HCT116 (cell line): Measurements from ENCODE around the gene ADAMTSL2. TPM values are rescaled to one million over a fixed set of nuclear protein-coding genes. Genes with fewer than 3 reads are reported as not detected.

ENCODE experiments used
- ATAC-seq: fragments of 200-7000 bp; cut with Tn5 transposase; 2 replicates; pipeline ENCODE4 v1.9.1; 2020; ENCODE audit warnings: mild to moderate bottlenecking, moderate library complexity
- BruUV-seq: library from RNA; stranded (reverse); fragments of 400-500 nt; replicated peaks from 2 replicates; lab custom pipeline; 2021; lab: Mats Ljungman, UMichigan
- CTCF ChIA-PET: fragments of 300-600 bp; sonication (Branson Sonifier 250); formaldehyde crosslinking; loops from one replicate; lab custom pipeline; 2021; ENCODE audit warnings: antibody characterized with exemption; lab: Charles Lee
- POLR2A ChIA-PET: fragments of 300-600, 350-600 bp; sonication (Branson Sonifier 250); formaldehyde crosslinking; loops from one replicate; lab custom pipeline; 2021; ENCODE audit warnings: antibody characterized with exemption; lab: Charles Lee
- RAD21 ChIA-PET, 2 experiments: fragments of 300-600 bp; sonication (Branson Sonifier 250); formaldehyde crosslinking; loops; one replicate each; lab custom pipeline; 2023; ENCODE audit warnings: low total read pairs in 2 of 2; ENCODE audit not compliant: uncharacterized antibody in 2 of 2, unreplicated experiment in 2 of 2, low non-redundant PET in 1 of 2; lab: Charles Lee
- DNase-seq: peaks from one replicate; pipeline ENCODE4 v3.0.0-alpha.2; 2010; ENCODE audit warnings: low read depth, low spot score
- H2AFZ ChIP-seq: fragments of 200-600 bp; shearing (Covaris generic), sonication (generic); 2 replicates; pipeline ENCODE4 v1.6.1; 2017; ENCODE audit warnings: low read depth, mixed run types, mixed read lengths, antibody characterized with exemption, low read length; ENCODE audit not compliant: poor library complexity, severe bottlenecking
- H3K27ac ChIP-seq: 2 replicates; pipeline ENCODE4 v1.5.1; 2012; ENCODE audit warnings: low read depth, low read length
- H3K27me3 ChIP-seq: fragments of 200-600 bp; sonication (generic); 2 replicates; pipeline ENCODE4 v1.6.1; 2016; ENCODE audit warnings: mixed run types, low read length, mixed read lengths; ENCODE audit not compliant: insufficient read depth
- H3K36me3 ChIP-seq, 2 experiments: fragments of 200-500 bp in 1 of 2; fragments of 200-600 bp in 1 of 2; sonication (Bioruptor generic) in 1 of 2; sonication (generic) in 1 of 2; 2 replicates each; pipeline versions ENCODE4 v1.5.1 to v1.6.1; 2014 to 2016; ENCODE audit warnings: low read length in 2 of 2, inconsistent platforms in 1 of 2, mixed read lengths in 1 of 2, mixed run types in 1 of 2; ENCODE audit not compliant: insufficient read depth in 2 of 2, control insufficient read depth in 1 of 2
- H3K4me1 ChIP-seq, 2 experiments: fragments of 200-600 bp in 1 of 2; sonication (generic) in 1 of 2; 2 replicates each; pipeline versions ENCODE4 v1.5.1 to v1.6.1; 2012 to 2017; ENCODE audit warnings: low read length in 2 of 2, inconsistent platforms in 1 of 2, mild to moderate bottlenecking in 1 of 2, mixed read lengths in 1 of 2, mixed run types in 1 of 2, moderate library complexity in 1 of 2; ENCODE audit not compliant: insufficient read depth in 2 of 2, control insufficient read depth in 1 of 2
- H3K4me2 ChIP-seq: fragments of 200-600 bp; sonication (generic); 2 replicates; pipeline ENCODE4 v1.6.1; 2017; ENCODE audit warnings: mixed run types, low read length, mixed read lengths
- H3K4me3 ChIP-seq, 2 experiments: fragments of 200-600 bp in 1 of 2; sonication (generic) in 1 of 2; replicated peaks in 1 of 2; 2 replicates each; pipeline ENCODE4 v1.5.1; 2011 to 2016; ENCODE audit warnings: low read length in 2 of 2, control low read depth in 1 of 2, low read depth in 1 of 2, mild to moderate bottlenecking in 1 of 2, mixed read lengths in 1 of 2, mixed run types in 1 of 2
- H3K79me2 ChIP-seq: fragments of 200-600 bp; sonication (generic); 2 replicates; pipeline ENCODE4 v1.6.1; 2017; ENCODE audit warnings: mild to moderate bottlenecking, mixed run types, low read length, moderate library complexity, mixed read lengths; ENCODE audit not compliant: insufficient read depth
- H3K9ac ChIP-seq: fragments of 200-600 bp; sonication (generic); 2 replicates; pipeline ENCODE4 v1.6.1; 2016; ENCODE audit warnings: low read length, mixed read lengths
- H3K9me2 ChIP-seq: fragments of 200-600 bp; sonication (generic), shearing (Covaris generic); 2 replicates; pipeline ENCODE4 v1.6.1; 2017; ENCODE audit warnings: mixed run types, mild to moderate bottlenecking, moderate library complexity; ENCODE audit not compliant: insufficient read depth
- H3K9me3 ChIP-seq, 2 experiments: fragments of 200-500 bp in 1 of 2; fragments of 200-600 bp in 1 of 2; sonication (Bioruptor generic) in 1 of 2; sonication (generic) in 1 of 2; 2 replicates each; pipeline ENCODE4 v1.6.1; 2014 to 2017; ENCODE audit warnings: low read length in 2 of 2, mixed read lengths in 2 of 2, inconsistent platforms in 1 of 2, low read depth in 1 of 2, mild to moderate bottlenecking in 1 of 2, mixed run types in 1 of 2, moderate library complexity in 1 of 2; ENCODE audit not compliant: control insufficient read depth in 1 of 2, insufficient read depth in 1 of 2
- H4K20me1 ChIP-seq: fragments of 200-600 bp; sonication (generic), shearing (Covaris generic); 2 replicates; pipeline ENCODE4 v1.6.1; 2017; ENCODE audit warnings: mixed run types, mild to moderate bottlenecking, moderate library complexity; ENCODE audit not compliant: insufficient read depth
- CEBPB ChIP-seq: IDR thresholded peaks from 2 replicates; pipeline ENCODE4 v1.6.1; 2012; ENCODE audit warnings: low read depth
- EZH2 ChIP-seq: fragments of 200-600 bp; sonication (generic); IDR thresholded peaks from 2 replicates; pipeline ENCODE4 v1.6.1; 2017; ENCODE audit warnings: antibody characterized with exemption, mixed run types
- MAX ChIP-seq: IDR thresholded peaks from 2 replicates; pipeline ENCODE4 v1.6.1; 2012
- POLR2A ChIP-seq: IDR thresholded peaks from 2 replicates; pipeline ENCODE4 v1.7.0; 2011; ENCODE audit warnings: borderline replicate concordance; ENCODE audit not compliant: insufficient read depth, insufficient read length; ENCODE audit errors: extremely low read depth
- POLR2AphosphoS5 ChIP-seq: IDR thresholded peaks from 2 replicates; pipeline ENCODE4 v1.6.1; 2011; ENCODE audit warnings: mild to moderate bottlenecking, low read depth, low read length, moderate library complexity
- RAD21 ChIP-seq: IDR thresholded peaks from 2 replicates; pipeline ENCODE4 v1.6.1; 2012; ENCODE audit warnings: low read depth, mild to moderate bottlenecking
- SIN3A ChIP-seq: IDR thresholded peaks from 2 replicates; pipeline ENCODE4 v1.6.1; 2012; ENCODE audit warnings: low read depth
- TCF7L2 ChIP-seq: IDR thresholded peaks from 2 replicates; pipeline ENCODE4 v1.7.0; 2011; ENCODE audit warnings: borderline replicate concordance, inconsistent platforms; ENCODE audit not compliant: insufficient read depth, insufficient read length; ENCODE audit errors: extremely low read depth
- YY1 ChIP-seq: IDR thresholded peaks from 2 replicates; pipeline ENCODE4 v1.6.1; 2011; ENCODE audit warnings: low read length, low read depth, moderate library complexity, mild to moderate bottlenecking; ENCODE audit not compliant: insufficient replicate concordance; ENCODE audit errors: extremely low read depth
- ZFX ChIP-seq: fragments of 450-650 bp; IDR thresholded peaks from 2 replicates; pipeline ENCODE4 v1.6.1; 2017
- ZNF274 ChIP-seq: fragments of 200-500 bp; sonication (Bioruptor generic); IDR thresholded peaks from 2 replicates; pipeline ENCODE4 v1.6.1; 2014; ENCODE audit warnings: mild to moderate bottlenecking, low read depth, low read length, inconsistent platforms
- intact Hi-C: fragments of 100-400 bp; cut with micrococcal nuclease; formaldehyde crosslinking; loops from 2 replicates; pipeline ENCODE4 v1.10.0; 2022
- total RNA-seq: library from RNA; stranded (reverse); gene quantifications from one replicate; pipeline ENCODE4 v1.2.1, GENCODE V29; 2021; ENCODE audit not compliant: unreplicated experiment
- TF ChIP-seq, protein P1 (sequence below): IDR thresholded peaks from 2 replicates; pipeline ENCODE4 v1.6.1; 2011; ENCODE audit warnings: mild to moderate bottlenecking, low read length, moderate library complexity; ENCODE audit not compliant: insufficient replicate concordance; ENCODE audit errors: extremely low read depth
- TF ChIP-seq, protein P2 (sequence below): IDR thresholded peaks from 2 replicates; pipeline ENCODE4 v1.6.1; 2012; ENCODE audit warnings: low read depth

The ADAMTSL2 gene
- total RNA-seq, 1 experiment from 2014 or later: not detected

DNA sequence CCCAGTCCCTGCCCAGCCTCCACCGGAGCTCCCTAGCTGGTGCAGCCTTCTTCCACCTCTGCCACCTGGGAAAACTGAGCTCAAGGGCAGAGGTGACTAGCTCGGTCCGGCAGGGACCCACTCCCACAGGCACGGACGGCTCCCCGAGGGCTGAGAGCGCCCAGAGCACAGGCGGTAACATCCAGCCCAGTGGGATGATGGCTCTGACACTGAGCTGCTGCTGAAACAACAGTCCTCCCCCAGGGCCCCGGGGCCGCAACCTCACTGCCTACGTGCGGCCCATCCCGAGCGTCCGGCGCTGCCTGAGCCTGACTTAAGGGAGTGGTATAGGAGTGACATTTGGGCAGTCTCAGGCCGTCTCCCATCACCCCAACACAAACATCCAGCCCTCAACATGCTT, 70.9 kb downstream of the ADAMTSL2 start:
- no peak overlapping the region for H2AFZ ChIP-seq
- no TSS peak for BruUV-seq
- no peak for DNase-seq
- H3K79me2 ChIP-seq: no peaks in the 10 kb centered on the region
- no peak overlapping the region for H3K9ac ChIP-seq
- H3K4me2 ChIP-seq: no peak overlapping the region
- TF ChIP-seq EZH2: no peak
- no peak for TF ChIP-seq SIN3A
- TF ChIP-seq CEBPB: no peak
- no peak for TF ChIP-seq YY1
- intact Hi-C loops: no loop called here
- H3K9me2 ChIP-seq: no peaks in the 10 kb centered on the region
- H3K4me3 ChIP-seq: no peak overlapping the region
- ATAC-seq: no peak
- no peak overlapping the region for H3K27ac ChIP-seq
- no peaks in the 10 kb centered on the region for H3K36me3 ChIP-seq
- RAD21 ChIA-PET: no interaction called here
- no peaks in the 10 kb centered on the region for H3K4me1 ChIP-seq
- no peaks in the 10 kb centered on the region for H4K20me1 ChIP-seq
- peaks cover 29% of the 10 kb centered on the region for H3K27me3 ChIP-seq
- POLR2A ChIA-PET: no interaction called here
- H3K9me3 ChIP-seq: no peaks in the 10 kb centered on the region
- CTCF ChIA-PET: no interaction called here

- H3K4me2 ChIP-seq: no peak overlapping the region
- intact Hi-C loops: no loop called here
- no peak overlapping the region for H3K9ac ChIP-seq
- H2AFZ ChIP-seq: no peak overlapping the region
- TF ChIP-seq TCF7L2: no peak
- TF ChIP-seq, protein P1, sequence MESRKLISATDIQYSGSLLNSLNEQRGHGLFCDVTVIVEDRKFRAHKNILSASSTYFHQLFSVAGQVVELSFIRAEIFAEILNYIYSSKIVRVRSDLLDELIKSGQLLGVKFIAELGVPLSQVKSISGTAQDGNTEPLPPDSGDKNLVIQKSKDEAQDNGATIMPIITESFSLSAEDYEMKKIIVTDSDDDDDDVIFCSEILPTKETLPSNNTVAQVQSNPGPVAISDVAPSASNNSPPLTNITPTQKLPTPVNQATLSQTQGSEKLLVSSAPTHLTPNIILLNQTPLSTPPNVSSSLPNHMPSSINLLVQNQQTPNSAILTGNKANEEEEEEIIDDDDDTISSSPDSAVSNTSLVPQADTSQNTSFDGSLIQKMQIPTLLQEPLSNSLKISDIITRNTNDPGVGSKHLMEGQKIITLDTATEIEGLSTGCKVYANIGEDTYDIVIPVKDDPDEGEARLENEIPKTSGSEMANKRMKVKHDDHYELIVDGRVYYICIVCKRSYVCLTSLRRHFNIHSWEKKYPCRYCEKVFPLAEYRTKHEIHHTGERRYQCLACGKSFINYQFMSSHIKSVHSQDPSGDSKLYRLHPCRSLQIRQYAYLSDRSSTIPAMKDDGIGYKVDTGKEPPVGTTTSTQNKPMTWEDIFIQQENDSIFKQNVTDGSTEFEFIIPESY: no peak
- no peak for TF ChIP-seq RAD21
- TF ChIP-seq, protein P2, sequence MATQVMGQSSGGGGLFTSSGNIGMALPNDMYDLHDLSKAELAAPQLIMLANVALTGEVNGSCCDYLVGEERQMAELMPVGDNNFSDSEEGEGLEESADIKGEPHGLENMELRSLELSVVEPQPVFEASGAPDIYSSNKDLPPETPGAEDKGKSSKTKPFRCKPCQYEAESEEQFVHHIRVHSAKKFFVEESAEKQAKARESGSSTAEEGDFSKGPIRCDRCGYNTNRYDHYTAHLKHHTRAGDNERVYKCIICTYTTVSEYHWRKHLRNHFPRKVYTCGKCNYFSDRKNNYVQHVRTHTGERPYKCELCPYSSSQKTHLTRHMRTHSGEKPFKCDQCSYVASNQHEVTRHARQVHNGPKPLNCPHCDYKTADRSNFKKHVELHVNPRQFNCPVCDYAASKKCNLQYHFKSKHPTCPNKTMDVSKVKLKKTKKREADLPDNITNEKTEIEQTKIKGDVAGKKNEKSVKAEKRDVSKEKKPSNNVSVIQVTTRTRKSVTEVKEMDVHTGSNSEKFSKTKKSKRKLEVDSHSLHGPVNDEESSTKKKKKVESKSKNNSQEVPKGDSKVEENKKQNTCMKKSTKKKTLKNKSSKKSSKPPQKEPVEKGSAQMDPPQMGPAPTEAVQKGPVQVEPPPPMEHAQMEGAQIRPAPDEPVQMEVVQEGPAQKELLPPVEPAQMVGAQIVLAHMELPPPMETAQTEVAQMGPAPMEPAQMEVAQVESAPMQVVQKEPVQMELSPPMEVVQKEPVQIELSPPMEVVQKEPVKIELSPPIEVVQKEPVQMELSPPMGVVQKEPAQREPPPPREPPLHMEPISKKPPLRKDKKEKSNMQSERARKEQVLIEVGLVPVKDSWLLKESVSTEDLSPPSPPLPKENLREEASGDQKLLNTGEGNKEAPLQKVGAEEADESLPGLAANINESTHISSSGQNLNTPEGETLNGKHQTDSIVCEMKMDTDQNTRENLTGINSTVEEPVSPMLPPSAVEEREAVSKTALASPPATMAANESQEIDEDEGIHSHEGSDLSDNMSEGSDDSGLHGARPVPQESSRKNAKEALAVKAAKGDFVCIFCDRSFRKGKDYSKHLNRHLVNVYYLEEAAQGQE: no peak
- TF ChIP-seq YY1: no peak
- TF ChIP-seq SIN3A: no peak
- TF ChIP-seq MAX: no peak
- no peak for TF ChIP-seq ZFX
- no peak for TF ChIP-seq POLR2A
- no peak for TF ChIP-seq POLR2AphosphoS5
- TF ChIP-seq ZNF274: no peak
- no peaks in the 10 kb centered on the region for H3K79me2 ChIP-seq
- H3K4me1 ChIP-seq: no peaks in the 10 kb centered on the region
- no peaks in the 10 kb centered on the region for H4K20me1 ChIP-seq
- peaks cover 36% of the 10 kb centered on the region for H3K27me3 ChIP-seq
- BruUV-seq: no TSS peak
- ATAC-seq (no peak), DNase-seq (no peak)
- no peaks in the 10 kb centered on the region for H3K36me3 ChIP-seq
- no peak overlapping the region for H3K4me3 ChIP-seq
- RAD21 ChIA-PET: no interaction called here
- CTCF ChIA-PET: no interaction called here
- no peaks in the 10 kb centered on the region for H3K9me2 ChIP-seq
- H3K9me3 ChIP-seq: no peaks in the 10 kb centered on the region
- H3K27ac ChIP-seq: no peak overlapping the region
- POLR2A ChIA-PET: no interaction called here
These were observed 71.6 kb downstream of the ADAMTSL2 start for GRCh38 chr9:133605856-133606707.
